Spleen (tissue), 7 donors: Measurements from ENCODE around the gene HDAC4.

ENCODE experiments used
- POLR2A ChIP-seq, 3 donors: fragments of 450-650 bp; IDR thresholded peaks; one replicate each; pipeline ENCODE4 v1.5.1; 2017; ENCODE audit warnings: antibody characterized with exemption in 3 of 3, mild to moderate bottlenecking in 1 of 3
- POLR2AphosphoS5 ChIP-seq, 3 donors: sonication (generic); formaldehyde crosslinking; IDR thresholded peaks; one replicate each; pipeline ENCODE4 v1.5.1; 2017; ENCODE audit warnings: antibody characterized with exemption in 3 of 3
- TF ChIP-seq, protein P1 (sequence below), 11 experiments: fragments of 200-600 bp in 7 of 11; fragments of 450-650 bp in 4 of 11; sonication (generic) in 4 of 11; IDR thresholded peaks in 8 of 11; conservative IDR thresholded peaks in 3 of 11; 1 replicate in 7 of 11; 2 replicates in 4 of 11; pipeline versions ENCODE4 v1.4.0 to v1.8.0; 2016 to 2021; ENCODE audit warnings: antibody characterized with exemption in 11 of 11, inconsistent platforms in 4 of 11, mild to moderate bottlenecking in 1 of 11
- donor health status: DM: no; HTN: no; CAD: no; lungs with moderate emphysema.
- donor health status: DM: no; HTN: no; CAD: no.
- donor health status: DM: no; HTN: no; CAD: no.

DNA sequence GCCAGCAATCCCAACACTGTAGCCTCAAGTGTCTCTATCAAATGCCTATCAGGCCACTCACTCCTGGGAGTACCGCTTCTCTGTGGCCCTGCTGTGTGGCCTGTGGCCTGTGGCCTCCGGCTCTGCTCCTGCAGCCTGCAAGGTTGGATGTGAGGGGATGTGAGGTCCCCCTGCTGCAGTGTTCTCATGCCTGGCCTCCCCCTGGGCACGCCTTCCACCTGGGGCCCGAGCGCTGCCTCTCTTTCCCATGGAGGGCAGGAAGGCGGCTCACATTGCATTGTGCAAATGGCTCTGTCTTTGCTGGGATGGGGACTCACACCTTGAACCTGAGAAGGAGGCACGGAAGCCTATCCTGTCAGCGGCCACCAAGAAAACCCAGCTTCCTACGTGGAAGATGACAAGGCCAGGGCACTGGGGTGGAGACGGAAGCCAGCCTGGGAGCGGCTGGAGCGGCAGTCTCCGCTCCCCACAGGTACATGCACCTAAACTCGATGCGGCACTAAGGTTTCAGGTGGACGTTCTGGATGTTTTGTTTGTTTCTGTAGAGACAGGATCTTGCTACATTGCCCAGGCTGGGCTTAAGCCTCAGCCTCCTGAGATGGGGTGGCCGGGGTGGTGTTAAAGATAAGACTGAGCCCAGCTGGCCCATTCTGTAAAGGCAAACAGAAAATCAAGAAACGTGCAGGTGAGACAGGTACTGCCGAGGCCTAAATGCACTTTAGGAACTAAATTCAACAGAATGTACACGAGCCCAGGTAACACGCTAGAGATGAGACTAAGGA is 140.1 kb downstream of the HDAC4 start:
- TF ChIP-seq, protein P1, sequence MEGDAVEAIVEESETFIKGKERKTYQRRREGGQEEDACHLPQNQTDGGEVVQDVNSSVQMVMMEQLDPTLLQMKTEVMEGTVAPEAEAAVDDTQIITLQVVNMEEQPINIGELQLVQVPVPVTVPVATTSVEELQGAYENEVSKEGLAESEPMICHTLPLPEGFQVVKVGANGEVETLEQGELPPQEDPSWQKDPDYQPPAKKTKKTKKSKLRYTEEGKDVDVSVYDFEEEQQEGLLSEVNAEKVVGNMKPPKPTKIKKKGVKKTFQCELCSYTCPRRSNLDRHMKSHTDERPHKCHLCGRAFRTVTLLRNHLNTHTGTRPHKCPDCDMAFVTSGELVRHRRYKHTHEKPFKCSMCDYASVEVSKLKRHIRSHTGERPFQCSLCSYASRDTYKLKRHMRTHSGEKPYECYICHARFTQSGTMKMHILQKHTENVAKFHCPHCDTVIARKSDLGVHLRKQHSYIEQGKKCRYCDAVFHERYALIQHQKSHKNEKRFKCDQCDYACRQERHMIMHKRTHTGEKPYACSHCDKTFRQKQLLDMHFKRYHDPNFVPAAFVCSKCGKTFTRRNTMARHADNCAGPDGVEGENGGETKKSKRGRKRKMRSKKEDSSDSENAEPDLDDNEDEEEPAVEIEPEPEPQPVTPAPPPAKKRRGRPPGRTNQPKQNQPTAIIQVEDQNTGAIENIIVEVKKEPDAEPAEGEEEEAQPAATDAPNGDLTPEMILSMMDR (IDR thresholded peaks at IDR 0.05 in 8 of 11, conservative IDR thresholded peaks at IDR 0.05 in 3 of 11) = no peak
- TF ChIP-seq POLR2AphosphoS5 (IDR thresholded peaks at IDR 0.05) = peak in 1 of 3 donors; percentile 17
- no peak for TF ChIP-seq POLR2A (IDR thresholded peaks at IDR 0.05)
